ENCODE measurements around the gene PTCSC3. TPM values are rescaled to one million over a fixed set of nuclear protein-coding genes. Genes with fewer than 3 reads are reported as not detected.
A peak's percentile ranks its signal among the peaks of the same experiment; 100 is the strongest.

Gene PTCSC3
- total RNA-seq, 6 donors from 2014 or later = 0.47 to 3.9 (median 0.83) TPM; not detected in 3

DNA sequence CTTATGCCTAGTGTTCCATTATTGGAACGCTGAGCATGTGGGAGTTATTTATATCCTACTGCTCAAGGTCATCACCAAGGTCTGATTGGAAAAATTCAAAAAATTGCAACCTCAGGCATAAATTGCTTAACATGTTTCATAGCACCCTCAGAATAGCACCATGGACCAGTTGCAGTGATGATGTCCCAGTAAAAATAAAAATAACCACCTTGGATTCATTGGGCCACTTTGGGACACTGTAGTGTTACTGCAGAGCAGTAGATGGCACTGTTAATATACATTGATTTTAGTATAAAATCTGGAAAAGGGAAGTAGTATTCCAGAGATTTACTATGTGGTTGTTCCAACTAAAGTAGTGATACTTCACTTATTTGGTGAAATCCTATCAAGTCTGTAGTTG is 31.0 kb upstream of the PTCSC3 start:
- Histone ChIP-seq H3K4me3 (no peak overlapping the region), H3K27me3 (no peaks in the 10 kb centered on the region), H3K9me3 (peaks cover 0 to 4% (median 0%) of the 10 kb centered on the region in 4 donors), H3K36me3 (no peaks in the 10 kb centered on the region), H3K27ac (no peak overlapping the region), H3K4me1 (no peaks in the 10 kb centered on the region)
- no peak for ATAC-seq (ENCODE audit: low FRiP score in 2 of 2)
- WGBS, 2 donors = 89 to 90% methylated on average over 1 of the region's 1 CpG
- no peak for DNase-seq
- TF ChIP-seq EP300 (IDR thresholded peaks at IDR 0.05) = no peak
- TF ChIP-seq, protein P1, sequence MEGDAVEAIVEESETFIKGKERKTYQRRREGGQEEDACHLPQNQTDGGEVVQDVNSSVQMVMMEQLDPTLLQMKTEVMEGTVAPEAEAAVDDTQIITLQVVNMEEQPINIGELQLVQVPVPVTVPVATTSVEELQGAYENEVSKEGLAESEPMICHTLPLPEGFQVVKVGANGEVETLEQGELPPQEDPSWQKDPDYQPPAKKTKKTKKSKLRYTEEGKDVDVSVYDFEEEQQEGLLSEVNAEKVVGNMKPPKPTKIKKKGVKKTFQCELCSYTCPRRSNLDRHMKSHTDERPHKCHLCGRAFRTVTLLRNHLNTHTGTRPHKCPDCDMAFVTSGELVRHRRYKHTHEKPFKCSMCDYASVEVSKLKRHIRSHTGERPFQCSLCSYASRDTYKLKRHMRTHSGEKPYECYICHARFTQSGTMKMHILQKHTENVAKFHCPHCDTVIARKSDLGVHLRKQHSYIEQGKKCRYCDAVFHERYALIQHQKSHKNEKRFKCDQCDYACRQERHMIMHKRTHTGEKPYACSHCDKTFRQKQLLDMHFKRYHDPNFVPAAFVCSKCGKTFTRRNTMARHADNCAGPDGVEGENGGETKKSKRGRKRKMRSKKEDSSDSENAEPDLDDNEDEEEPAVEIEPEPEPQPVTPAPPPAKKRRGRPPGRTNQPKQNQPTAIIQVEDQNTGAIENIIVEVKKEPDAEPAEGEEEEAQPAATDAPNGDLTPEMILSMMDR (IDR thresholded peaks at IDR 0.05) = peak; percentile 12 to 65 (median 36)

DNA sequence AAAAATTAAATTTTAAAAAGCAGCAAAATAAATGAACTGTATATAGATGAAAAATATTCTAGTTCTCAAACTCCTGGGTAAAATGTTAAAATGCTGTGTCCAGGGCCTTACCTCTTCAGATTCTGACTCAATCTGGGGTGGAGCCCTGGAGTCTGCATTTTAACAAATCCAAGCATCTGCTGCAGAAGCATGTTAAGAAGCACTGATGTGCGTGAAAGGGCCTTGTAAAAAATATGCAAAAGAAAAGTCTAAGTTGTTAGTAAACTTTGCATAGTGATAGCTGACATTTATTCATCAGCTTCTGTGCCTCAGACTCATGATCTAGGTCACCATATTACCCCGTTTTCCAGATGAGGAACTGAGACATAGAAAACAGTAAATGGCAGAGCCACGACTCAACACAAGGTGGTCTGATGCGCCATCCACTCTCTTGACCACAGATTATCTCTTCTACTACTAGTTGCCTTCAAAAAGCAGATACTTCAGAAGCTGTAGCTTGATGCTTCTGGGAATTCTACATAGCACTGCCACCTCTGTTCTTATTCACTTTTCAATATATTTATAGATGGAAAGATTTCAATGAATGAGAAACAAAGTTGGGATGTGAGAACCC is 28.0 kb upstream of the PTCSC3 start:
- DNase-seq (no peak), ATAC-seq (ENCODE audit: low FRiP score in 2 of 2) (no peak)
- peaks cover 0 to 4% (median 0%) of the 10 kb centered on the region in 4 donors for H3K9me3 ChIP-seq
- no peak overlapping the region for H3K4me3 ChIP-seq
- 87 to 93% methylated on average over 4 of the region's 4 CpGs for WGBS, 2 donors
- TF ChIP-seq EP300 (IDR thresholded peaks at IDR 0.05) = no peak
- TF ChIP-seq, protein P1 (IDR thresholded peaks at IDR 0.05) = no peak
- H3K27me3 ChIP-seq = no peaks in the 10 kb centered on the region
- H3K4me1 ChIP-seq = no peaks in the 10 kb centered on the region
- H3K36me3 ChIP-seq = no peaks in the 10 kb centered on the region
- no peak overlapping the region for H3K27ac ChIP-seq

DNA sequence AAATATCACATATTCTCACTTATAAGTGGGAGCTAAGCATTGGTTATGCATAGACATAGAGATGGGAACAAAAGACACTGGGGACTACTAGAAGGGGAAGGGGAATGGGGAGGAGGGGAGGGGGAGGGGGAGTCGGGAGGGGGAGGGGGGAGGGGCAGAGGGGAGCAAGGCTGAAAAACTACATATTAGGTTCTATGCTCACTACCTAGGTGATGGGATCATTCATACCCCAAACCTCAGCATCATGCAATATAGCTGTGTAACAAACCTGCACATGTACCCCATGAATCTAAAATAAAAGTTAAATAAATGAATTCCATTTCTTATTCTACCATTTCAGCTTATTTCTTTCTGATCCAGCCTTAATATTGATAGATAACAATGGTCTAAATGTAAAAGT is 21.9 kb upstream of the PTCSC3 start:
- TF ChIP-seq POLR2A (IDR thresholded peaks at IDR 0.05) (no peak), POLR2AphosphoS5 (IDR thresholded peaks at IDR 0.05) (no peak), EP300 (IDR thresholded peaks at IDR 0.05) (no peak)
- TF ChIP-seq, protein P1 (IDR thresholded peaks at IDR 0.05) = no peak
- no peaks in the 10 kb centered on the region for H3K4me1 ChIP-seq
- no peaks in the 10 kb centered on the region for H3K27me3 ChIP-seq
- no peaks in the 10 kb centered on the region for H3K36me3 ChIP-seq
- H3K4me3 ChIP-seq = no peak overlapping the region
- H3K9me3 ChIP-seq = peaks cover 0 to 4% (median 0%) of the 10 kb centered on the region in 4 donors
- H3K27ac ChIP-seq = no peak overlapping the region
- no peak for ATAC-seq (ENCODE audit: low FRiP score in 2 of 2)
- no peak for DNase-seq
- 8 to 25% methylated on average over 1 of the region's 1 CpG for WGBS, 2 donors

DNA sequence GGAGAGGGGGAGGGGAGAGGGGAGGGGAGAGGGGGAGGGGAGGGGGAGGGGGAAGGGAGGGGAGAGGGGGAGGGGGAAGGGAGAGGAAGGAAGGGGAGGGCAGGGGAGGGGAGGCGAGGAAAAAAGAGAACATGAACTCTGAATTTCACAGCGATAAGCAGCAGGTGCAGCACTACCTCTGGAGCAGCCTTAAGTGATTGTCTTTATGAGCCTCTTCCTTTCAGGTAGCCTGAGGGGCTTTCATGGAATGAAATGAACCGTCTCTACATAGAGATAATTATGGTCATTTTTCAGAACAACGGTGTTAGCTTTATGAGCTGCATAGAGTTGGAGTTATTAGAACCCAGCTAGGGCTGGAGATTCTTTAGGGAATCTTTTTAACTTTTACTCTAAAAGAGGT is 18.1 kb upstream of the PTCSC3 start:
- ATAC-seq (ENCODE audit: low FRiP score in 2 of 2) (no peak), DNase-seq (no peak)
- H3K36me3 ChIP-seq = no peaks in the 10 kb centered on the region
- no peaks in the 10 kb centered on the region for H3K27me3 ChIP-seq
- 82 to 89% methylated on average over 4 of the region's 4 CpGs for WGBS, 2 donors
- no peak overlapping the region for H3K27ac ChIP-seq
- H3K9me3 ChIP-seq = no peaks in the 10 kb centered on the region
- H3K4me3 ChIP-seq = no peak overlapping the region
- H3K4me1 ChIP-seq = no peaks in the 10 kb centered on the region
- TF ChIP-seq EP300 (IDR thresholded peaks at IDR 0.05) (no peak), POLR2A (IDR thresholded peaks at IDR 0.05) (no peak), POLR2AphosphoS5 (IDR thresholded peaks at IDR 0.05) (no peak)
- TF ChIP-seq, protein P1 (IDR thresholded peaks at IDR 0.05) = no peak

DNA sequence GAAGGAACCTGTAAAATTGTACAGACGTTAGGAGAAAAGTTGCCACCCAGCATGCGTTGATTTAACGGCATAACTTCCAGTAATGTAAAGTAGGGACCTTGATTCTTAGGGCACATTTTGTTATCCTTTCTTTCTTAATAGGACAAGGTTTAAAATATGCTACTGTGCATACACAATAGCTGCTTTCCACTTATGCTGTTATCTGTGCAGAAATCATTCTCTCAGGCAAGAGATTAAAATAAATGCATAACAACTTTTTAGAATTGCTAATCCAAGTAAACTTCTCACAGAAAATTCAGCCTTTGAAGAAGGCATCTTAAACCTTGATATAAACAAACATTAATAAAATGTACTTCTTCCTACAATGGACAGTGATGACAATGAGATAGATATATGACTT is 16.0 kb upstream of the PTCSC3 start:
- H3K27ac ChIP-seq = no peak overlapping the region
- TF ChIP-seq, protein P1 (IDR thresholded peaks at IDR 0.05) = no peak
- no peak for TF ChIP-seq POLR2A (IDR thresholded peaks at IDR 0.05)
- TF ChIP-seq EP300 (IDR thresholded peaks at IDR 0.05) = no peak
- TF ChIP-seq POLR2AphosphoS5 (IDR thresholded peaks at IDR 0.05) = no peak
- no peak for ATAC-seq (ENCODE audit: low FRiP score in 2 of 2)
- no peaks in the 10 kb centered on the region for H3K36me3 ChIP-seq
- H3K27me3 ChIP-seq = no peaks in the 10 kb centered on the region
- no peak overlapping the region for H3K4me3 ChIP-seq
- no peaks in the 10 kb centered on the region for H3K9me3 ChIP-seq
- no peak for DNase-seq
- no peaks in the 10 kb centered on the region for H3K4me1 ChIP-seq
- WGBS, 2 donors = 82% methylated on average over 3 of the region's 3 CpGs
